GM18498 (cell line): ENCODE results near the gene CLIP2.

Experiments used
- ATAC-seq: cut with Tn5 transposase; IDR thresholded peaks from one replicate; pipeline ENCODE4 v1.9.1; 2021; ENCODE audit warnings: mild to moderate bottlenecking, moderate library complexity; ENCODE audit not compliant: unreplicated experiment

CLIP2 gene

DNA sequence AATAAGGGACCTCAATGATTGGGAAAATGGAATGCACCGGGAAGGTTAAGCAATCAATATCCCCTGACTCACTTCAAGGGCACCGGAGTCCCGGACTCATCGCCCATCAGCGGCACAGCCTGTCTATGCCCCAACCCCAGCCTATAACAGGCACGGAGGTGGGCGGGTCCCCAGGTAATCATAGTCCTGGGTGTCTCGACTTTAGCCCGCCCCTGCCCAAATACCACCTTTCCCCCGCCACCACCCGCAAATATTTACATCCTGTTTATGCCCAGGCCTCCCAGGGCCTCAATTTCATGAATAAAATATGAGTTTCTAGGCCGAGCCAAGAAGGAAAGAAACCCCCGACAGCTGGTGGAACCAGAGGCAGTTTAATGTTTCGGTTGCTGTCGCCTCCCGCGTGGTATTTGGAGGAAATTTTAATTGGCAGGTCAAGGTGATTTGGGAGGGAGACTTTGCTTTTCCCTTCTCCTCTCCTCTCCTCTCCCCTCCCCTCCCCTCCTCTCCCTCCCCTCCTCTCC lies 19.4 kb upstream of the CLIP2 start:
- ATAC-seq: peak; percentile 49

- no peak for ATAC-seq
Observed at GRCh38 chr7:74271742-74272141, 17.5 kb upstream of the CLIP2 start.

GRCh38 chr7:74272305-74273038 lies 16.7 kb upstream of the CLIP2 start:
- ATAC-seq: peak; percentile 80

- no peak for ATAC-seq
Observed at GRCh38 chr7:74275401-74275881, 13.8 kb upstream of the CLIP2 start.

DNA sequence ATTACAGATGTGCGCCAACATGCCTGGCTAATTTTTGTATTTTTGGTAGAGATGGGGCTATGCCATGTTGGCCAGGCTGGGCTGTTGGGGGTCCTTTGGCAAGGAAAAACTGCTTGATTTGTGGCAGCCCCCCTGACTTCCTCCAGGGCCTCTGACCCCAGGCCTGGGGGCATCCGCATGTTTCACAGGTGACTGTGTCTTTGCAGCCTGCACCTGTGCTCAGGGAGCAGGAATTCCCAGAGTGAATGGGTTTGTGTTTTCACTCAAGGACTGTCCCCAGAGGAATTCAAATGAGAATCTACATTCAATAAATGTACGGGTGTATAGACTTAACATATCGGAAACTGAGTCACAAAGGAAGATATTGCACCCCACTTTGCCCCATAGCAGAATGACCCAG lies 11.6 kb upstream of the CLIP2 start:
- ATAC-seq: no peak

GRCh38 chr7:74280985-74281384 lies 8.2 kb upstream of the CLIP2 start:
- no peak for ATAC-seq

- no peak for ATAC-seq
Observed at GRCh38 chr7:74282748-74283459, 6.3 kb upstream of the CLIP2 start.

- no peak for ATAC-seq
Observed at GRCh38 chr7:74283858-74284447, 5.3 kb upstream of the CLIP2 start.

- no peak for ATAC-seq
Observed at GRCh38 chr7:74284781-74285259, 4.4 kb upstream of the CLIP2 start.

GRCh38 chr7:74286131-74286530 lies 3.1 kb upstream of the CLIP2 start:
- ATAC-seq: no peak

DNA sequence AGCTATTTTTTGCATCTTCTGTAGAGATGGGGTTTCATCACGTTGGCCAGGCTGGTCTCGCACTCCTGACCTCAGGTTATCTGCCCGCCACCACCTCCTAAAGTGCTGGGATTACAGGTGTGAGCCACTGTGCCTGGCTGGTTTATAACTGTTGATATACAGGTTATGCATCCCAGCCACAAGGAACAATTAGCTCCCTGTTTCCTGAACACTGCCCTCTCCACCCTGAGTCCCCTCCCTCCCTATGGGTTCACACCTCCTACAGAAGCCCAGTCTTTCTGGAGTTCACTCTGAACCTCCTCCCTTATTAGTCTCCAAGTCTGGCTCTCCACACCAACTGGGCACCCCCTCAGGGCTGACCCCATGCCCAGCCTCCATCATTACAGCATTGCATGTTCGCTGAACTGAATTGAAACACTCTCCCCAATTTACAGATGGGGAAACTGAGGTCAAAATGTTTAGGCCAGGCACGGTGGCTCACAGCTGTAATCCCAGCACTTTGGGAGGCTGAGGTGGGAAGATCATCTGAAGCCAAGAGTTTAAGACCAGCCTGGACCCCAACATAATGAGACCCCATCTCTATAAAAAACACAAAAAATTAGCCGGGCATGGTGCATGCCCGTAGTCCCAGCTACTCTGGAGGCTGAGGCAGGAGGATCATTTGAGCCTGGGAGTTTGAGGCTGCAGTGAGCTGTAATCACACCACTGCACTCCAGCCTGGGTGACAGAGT lies 1.7 kb upstream of the CLIP2 start:
- ATAC-seq: no peak

GRCh38 chr7:74288034-74288881 lies 949 bp upstream of the CLIP2 start:
- no peak for ATAC-seq

- ATAC-seq: peak; percentile 19
Observed at GRCh38 chr7:74289659-74290552, 699 bp downstream of the CLIP2 start.

- no peak for ATAC-seq
Observed at GRCh38 chr7:74290553-74290950, 1.3 kb downstream of the CLIP2 start.

DNA sequence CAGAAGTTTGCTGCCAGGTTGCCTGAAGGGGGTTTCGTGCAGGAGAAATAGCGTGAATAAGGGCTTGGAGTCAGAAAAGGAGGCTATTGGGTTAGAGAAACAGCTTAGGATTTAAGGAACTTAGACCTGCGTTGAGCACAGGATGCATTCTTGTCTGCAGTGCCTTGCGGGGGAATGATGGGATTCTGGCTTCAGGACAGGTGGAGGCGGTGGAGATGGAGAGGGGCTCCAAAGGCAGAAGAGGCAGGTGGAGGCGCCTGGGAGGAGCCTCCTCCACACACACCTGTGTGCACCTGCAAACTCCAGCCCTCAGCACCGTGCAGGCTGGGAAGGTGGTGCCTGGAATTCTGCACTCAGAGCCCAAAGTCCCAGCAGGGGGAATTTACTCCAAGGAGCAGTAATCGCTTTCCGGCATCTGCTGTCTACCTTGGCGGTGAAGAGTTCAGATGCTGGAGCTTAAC lies 1.8 kb downstream of the CLIP2 start:
- no peak for ATAC-seq

GRCh38 chr7:74291535-74291934 lies 2.3 kb downstream of the CLIP2 start:
- ATAC-seq: no peak

GRCh38 chr7:74292757-74293576 lies 3.8 kb downstream of the CLIP2 start:
- no peak for ATAC-seq

GRCh38 chr7:74293577-74293908 lies 4.3 kb downstream of the CLIP2 start:
- ATAC-seq: no peak
